GM18502 (cell line): ENCODE data around the gene HHIPL1.
"Not testable (repeated sequence)": the region's sequence is repeated elsewhere in the genome, so short reads cannot be mapped to it uniquely, and the experiment has no call there.

Experiments
- ATAC-seq: cut with Tn5 transposase; IDR thresholded peaks from one replicate; pipeline ENCODE4 v1.9.1; 2021; ENCODE audit warnings: mild to moderate bottlenecking; ENCODE audit not compliant: unreplicated experiment, poor library complexity

The HHIPL1 gene

DNA sequence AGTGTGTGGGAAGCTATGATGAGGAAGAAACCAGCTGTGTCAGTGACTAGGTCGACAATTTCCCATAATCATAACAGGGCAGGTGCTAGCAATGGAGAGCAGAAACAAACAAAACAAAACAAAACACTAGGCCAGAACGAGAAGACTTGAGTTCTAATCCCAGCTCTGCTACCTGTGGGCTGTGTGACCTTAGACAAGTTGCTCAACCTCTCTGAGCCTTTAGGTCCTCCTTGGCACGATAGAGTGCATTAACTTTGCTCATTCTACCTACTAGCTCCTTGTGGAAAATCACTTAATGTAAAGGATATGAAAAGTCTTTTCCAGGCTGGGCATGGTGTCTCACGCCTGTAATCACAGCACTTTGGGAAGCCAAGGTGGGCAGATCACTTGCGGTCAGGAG is 11.2 kb downstream of the HHIPL1 start:
- ATAC-seq: no peak

- ATAC-seq: no peak
Observed at GRCh38 chr14:99657645-99658155, 12.8 kb downstream of the HHIPL1 start.

GRCh38 chr14:99658218-99658845 is 13.4 kb downstream of the HHIPL1 start:
- no peak for ATAC-seq

- no peak for ATAC-seq
Observed at GRCh38 chr14:99659333-99659741, 14.4 kb downstream of the HHIPL1 start.

- no peak for ATAC-seq
Observed at GRCh38 chr14:99660006-99660566, 15.2 kb downstream of the HHIPL1 start.

- ATAC-seq: no peak
Observed at GRCh38 chr14:99660794-99661193, 15.9 kb downstream of the HHIPL1 start.

DNA sequence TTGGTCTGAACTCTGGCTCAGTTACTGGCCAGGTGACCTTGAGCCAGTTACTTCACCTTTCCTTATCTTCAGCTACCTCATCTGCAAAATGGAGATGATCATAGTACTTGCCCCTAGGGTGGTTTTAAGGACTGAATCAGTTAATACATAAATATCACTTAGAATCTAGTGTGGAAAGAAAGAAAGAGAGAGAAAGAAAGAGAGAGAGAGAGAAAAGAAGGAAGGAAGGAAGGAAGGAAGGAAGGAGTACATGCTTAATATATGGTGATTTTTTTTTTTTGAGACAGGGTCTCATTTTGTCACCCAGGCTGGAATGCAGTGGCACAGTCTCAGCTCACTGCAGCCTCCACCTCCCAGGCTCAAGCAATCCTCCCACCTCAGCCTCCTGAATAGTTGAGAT is 16.3 kb downstream of the HHIPL1 start:
- not testable (repeated sequence) for ATAC-seq

- ATAC-seq: no peak
Observed at GRCh38 chr14:99662846-99663245, 17.9 kb downstream of the HHIPL1 start.

DNA sequence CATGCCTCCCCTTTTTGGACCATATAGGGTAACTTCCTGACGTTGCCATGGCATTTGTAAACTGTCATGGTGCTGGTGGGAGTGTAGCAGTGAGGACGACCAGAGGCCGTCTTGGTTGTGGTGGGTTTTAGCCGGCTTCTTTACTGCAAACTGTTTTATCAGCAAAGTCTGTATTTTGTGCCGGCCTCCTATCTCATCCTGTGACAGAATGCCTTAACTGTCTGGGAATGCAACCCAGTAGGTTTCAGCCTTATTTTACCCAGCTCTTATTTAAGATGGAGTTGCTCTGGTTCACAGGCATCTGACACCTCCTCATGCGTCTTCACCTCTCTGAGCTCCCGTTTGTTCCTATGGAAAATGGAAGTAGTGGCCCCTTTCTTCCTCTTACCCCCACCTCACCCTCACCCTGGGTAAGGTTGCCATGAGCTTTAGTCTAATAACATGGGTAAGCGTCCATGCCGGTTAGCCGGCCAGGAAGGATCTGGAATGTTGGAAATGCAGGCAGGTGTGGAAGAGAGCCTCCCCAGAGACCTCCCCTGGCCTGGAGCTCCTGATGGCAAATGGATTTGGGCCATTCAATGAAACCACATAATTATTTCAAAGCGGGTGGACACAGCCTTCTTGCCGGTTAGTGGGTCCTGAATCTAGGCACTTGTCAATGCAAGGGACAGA is 18.6 kb downstream of the HHIPL1 start:
- ATAC-seq: no peak

- no peak for ATAC-seq
Observed at GRCh38 chr14:99664058-99664936, 19.4 kb downstream of the HHIPL1 start.

- ATAC-seq: no peak
Observed at GRCh38 chr14:99664937-99665273, 20.0 kb downstream of the HHIPL1 start.

DNA sequence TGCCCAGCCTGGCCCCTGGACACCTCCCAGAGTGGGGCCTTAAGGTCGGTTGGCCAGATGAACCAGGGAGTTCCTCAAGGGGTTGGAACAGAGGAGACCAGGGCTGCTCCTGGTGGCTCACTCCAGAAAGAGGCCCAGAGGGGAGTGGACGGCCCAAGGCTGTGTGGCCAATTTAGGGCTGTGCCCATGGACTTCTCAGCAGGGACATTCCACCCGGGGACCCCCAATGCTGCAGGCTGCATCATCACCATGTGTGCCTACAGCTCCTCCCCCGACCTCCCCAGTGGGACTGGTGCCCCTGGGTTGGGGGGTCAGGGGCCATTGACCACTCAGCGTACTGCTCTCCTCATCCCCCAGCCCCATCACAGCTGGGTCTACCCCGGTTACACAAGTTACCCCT is 21.6 kb downstream of the HHIPL1 start:
- no peak for ATAC-seq

GRCh38 chr14:99667045-99667444 is 22.1 kb downstream of the HHIPL1 start:
- ATAC-seq: no peak

DNA sequence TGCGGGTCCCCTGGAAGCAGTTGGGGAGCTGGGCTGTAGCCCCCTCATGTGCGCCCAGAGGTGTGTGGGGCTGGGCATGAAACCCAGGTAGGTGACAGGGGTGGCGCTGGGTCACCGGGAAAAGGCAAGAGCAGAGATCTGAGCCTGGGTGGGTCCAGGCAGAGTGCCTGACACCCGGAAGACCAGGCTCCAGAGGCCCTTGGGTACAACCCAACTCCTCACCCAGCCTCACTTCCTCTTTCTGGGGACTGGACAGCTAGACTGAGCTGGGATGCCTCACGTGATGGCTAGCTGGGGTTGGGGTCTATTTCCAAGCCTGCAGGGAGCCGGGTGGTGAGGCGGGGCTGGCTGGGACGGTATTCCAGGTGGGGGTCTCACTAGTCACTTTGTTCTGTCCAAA is 22.9 kb downstream of the HHIPL1 start:
- ATAC-seq: no peak

DNA sequence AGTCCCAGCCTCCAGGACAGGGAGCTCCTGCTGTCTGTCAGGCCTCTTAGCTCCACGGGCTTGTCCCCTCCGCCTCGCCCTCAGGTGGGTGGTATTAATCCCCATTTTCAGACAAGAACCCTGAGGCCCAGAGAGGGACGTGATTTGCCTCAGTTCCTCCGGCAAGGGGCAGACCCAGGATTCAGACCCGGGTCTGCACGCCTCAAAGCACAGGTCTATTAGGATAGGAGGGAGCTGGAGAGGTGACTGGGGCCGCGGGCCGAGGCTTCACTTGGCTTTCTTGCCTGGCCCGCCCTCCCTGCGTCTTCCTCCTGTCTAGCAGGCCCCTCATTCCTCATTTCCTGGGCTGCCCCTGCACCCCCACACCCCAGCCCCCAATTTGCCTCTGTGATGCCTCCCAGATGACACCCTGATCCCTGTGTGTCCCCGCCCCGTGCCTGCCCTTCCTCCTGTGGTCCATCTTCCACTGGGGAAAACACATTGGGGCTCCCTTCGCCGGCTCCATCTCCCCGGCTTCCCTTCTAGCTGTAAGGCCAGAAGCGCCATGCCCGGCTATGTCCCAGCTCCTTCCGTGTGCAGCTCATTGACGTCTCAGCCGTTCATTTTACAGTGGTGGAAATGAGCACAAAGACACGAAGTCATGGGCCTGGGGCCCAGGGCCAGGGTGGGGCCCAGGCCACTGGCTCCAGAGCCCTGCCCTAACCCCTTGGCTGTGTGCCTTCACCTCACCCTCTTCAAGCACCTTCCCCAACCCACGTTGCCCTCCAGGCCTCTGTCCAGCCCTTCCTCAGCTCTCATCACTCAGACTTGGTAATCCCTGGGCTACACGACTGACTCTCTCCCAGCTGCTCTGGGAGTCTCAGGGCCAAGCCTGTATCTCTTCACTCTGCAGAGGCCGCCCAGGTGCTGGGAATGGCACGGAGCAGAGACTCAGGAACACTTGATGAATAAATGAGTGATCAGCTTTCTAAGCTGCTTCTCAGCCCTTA is 23.7 kb downstream of the HHIPL1 start:
- ATAC-seq: no peak

DNA sequence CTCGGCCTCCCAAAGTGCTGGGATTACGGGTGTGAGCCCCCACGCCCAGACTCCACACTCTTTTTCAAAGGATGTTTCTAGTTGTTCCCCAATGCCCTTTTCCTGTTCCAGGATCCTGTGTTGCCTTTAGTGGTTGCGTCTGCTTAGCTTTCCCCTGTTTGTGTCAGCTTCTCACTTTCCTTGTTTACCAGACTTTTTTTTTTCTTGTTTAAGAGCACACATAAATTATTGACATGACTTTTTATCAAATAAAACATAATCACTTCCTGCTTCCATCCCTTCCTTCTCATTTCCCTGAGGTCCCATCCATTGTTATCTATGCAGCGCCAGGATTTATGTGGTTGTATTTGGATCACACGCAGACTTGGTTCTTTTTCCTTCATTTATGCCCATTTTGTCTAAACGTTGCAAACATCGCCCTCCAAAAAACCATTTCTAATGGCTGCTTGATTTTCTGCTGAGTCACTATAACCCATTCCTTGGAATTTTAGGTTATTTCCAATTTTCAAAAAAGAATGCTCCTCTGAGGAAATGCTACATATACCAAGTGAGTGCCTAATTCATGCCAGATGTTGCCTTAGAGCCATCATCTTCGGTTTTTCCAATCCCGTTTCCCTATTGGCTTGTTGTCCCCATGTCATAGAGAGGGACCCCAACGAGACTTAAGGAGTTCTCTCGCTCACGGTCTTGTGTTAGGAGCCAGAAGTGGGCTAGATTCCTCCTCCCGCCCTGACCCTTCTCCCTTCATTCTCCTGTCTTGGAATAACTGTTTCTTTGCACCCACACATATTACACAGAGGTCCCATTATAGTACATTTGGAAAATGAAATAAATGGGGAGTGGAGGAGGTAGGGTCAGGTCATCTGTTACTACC is 25.7 kb downstream of the HHIPL1 start:
- ATAC-seq: no peak

GRCh38 chr14:99671235-99672224 is 26.6 kb downstream of the HHIPL1 start:
- ATAC-seq: no peak
